MCF 10A (cell line): ENCODE results near the gene TMCO1. TPM values are rescaled to one million over a fixed set of nuclear protein-coding genes. Genes with fewer than 3 reads are reported as not detected.
A peak's percentile ranks its signal among the peaks of the same experiment; 100 is the strongest.

Experiments
- Bru-seq: library from RNA; stranded (reverse); fragments of 400-500 nt; gene quantifications from one replicate; lab custom pipeline; 2021; lab: Mats Ljungman, UMichigan
- BruChase-seq, 2 experiments: library from RNA; stranded (reverse); fragments of 400-500 nt; gene quantifications; one replicate each; lab custom pipeline; 2021; lab: Mats Ljungman, UMichigan
- BruUV-seq: library from RNA; stranded (reverse); fragments of 400-500 nt; replicated peaks from 2 replicates; lab custom pipeline; 2021; lab: Mats Ljungman, UMichigan
- CTCF ChIA-PET: fragments of 300-600 bp; sonication (Branson Sonifier 250); formaldehyde crosslinking; extraction: SDS; loops from one replicate; lab custom pipeline; 2021; ENCODE audit warnings: antibody characterized with exemption, inconsistent platforms; lab: Yijun Ruan, JAX
- POLR2A ChIA-PET: fragments of 300-600, 350-650 bp; sonication (Branson Sonifier 250); formaldehyde crosslinking; extraction: SDS; loops from one replicate; lab custom pipeline; 2020; ENCODE audit warnings: antibody characterized with exemption, inconsistent platforms; lab: Yijun Ruan, JAX
- DNase-seq: peaks from one replicate; pipeline ENCODE4 v3.0.0-alpha.2; 2018; ENCODE audit not compliant: unreplicated experiment
- H3K27ac Mint-ChIP-seq: one replicate; pipeline ENCODE4 v1.8.0; 2022; ENCODE audit warnings: mild to moderate bottlenecking, low read depth, mixed read lengths; ENCODE audit not compliant: unreplicated experiment
- H3K27me3 Mint-ChIP-seq: one replicate; pipeline ENCODE4 v1.8.0; 2022; ENCODE audit warnings: mixed read lengths; ENCODE audit not compliant: insufficient read depth, unreplicated experiment
- H3K36me3 Mint-ChIP-seq: one replicate; pipeline ENCODE4 v1.8.0; 2022; ENCODE audit warnings: mild to moderate bottlenecking, moderate library complexity, mixed read lengths; ENCODE audit not compliant: insufficient read depth, unreplicated experiment
- H3K4me1 Mint-ChIP-seq: one replicate; pipeline ENCODE4 v1.8.0; 2022; ENCODE audit warnings: mixed read lengths; ENCODE audit not compliant: insufficient read depth, unreplicated experiment
- H3K4me3 Mint-ChIP-seq: one replicate; pipeline ENCODE4 v1.8.0; 2022; ENCODE audit warnings: mild to moderate bottlenecking, moderate library complexity, mixed read lengths; ENCODE audit not compliant: unreplicated experiment
- H3K9me3 Mint-ChIP-seq: one replicate; pipeline ENCODE4 v1.8.0; 2022; ENCODE audit warnings: mixed read lengths; ENCODE audit not compliant: unreplicated experiment
- intact Hi-C: fragments of 100-400 bp; cut with micrococcal nuclease; formaldehyde crosslinking; loops from 2 replicates; pipeline ENCODE4 v1.14.1; 2022
- long read RNA-seq: library from polyadenylated mRNA; stranded (forward); transcript quantifications from one replicate; pipeline ENCODE4 v2.0.0, GENCODE V29; 2022
- total RNA-seq: library from RNA; stranded (reverse); gene quantifications from 2 replicates; pipeline ENCODE4 v1.2.3, GENCODE V29; 2022
- TF ChIP-seq, protein P1 (sequence below): fragments of 200-600 bp; IDR thresholded peaks from one replicate; pipeline ENCODE4 v1.8.0; 2022; ENCODE audit warnings: antibody characterized with exemption, mild to moderate bottlenecking; ENCODE audit not compliant: unreplicated experiment

The TMCO1 gene, protein sequence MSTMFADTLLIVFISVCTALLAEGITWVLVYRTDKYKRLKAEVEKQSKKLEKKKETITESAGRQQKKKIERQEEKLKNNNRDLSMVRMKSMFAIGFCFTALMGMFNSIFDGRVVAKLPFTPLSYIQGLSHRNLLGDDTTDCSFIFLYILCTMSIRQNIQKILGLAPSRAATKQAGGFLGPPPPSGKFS
- total RNA-seq (158 and 202 TPM in 2 replicates), Bru-seq, nascent RNA (percentile 73 among the genes with signal in this experiment), BruChase-seq, experiment 1, labeled RNA remaining after a 6-hour chase (percentile 78 among the genes with signal in this experiment), BruChase-seq, experiment 2, labeled RNA remaining after a 2-hour chase (percentile 69 among the genes with signal in this experiment)
- long read RNA-seq, full-length matches to known transcripts, result 406 of 430 reads
- long read RNA-seq, partial matches to known transcripts, result 2 of 430 reads
- long read RNA-seq, other reads (novel, unspliced or antisense), result 22 of 430 reads

GRCh38 chr1:165768513-165769394 is at the start of gene TMCO1:
TMCO1 (minus strand) TSS chr1:165768868; CDS start chr1:165768751, 117 bp downstream.
- Mint-ChIP-seq H3K27me3 (no peaks in the 10 kb centered on the region), H3K9me3 (no peaks in the 10 kb centered on the region), H3K4me1 (peaks cover 46% of the 10 kb centered on the region), H3K27ac (peak within 1 kb of the TSS; percentile 98), H3K36me3 (peaks cover 60% of the 10 kb centered on the region), H3K4me3 (peak within 1 kb of the TSS; percentile 95)
- POLR2A ChIA-PET, result interaction anchor here (0.6 to 4.5 kb wide), 50 partner anchors 9 to 1824 kb away, joined by 3 to 118 read pairs (median 4); partner anchors contain the start of genes ALDH9A1, MGST3, POGK and UCK2
- CTCF ChIA-PET, result interaction anchor here (0.5 to 7.3 kb wide), 24 partner anchors 12 to 310 kb away, joined by 3 to 53 read pairs (median 4); partner anchors contain the start of gene ALDH9A1
- peak; percentile 100 for DNase-seq
- TF ChIP-seq, protein P1, sequence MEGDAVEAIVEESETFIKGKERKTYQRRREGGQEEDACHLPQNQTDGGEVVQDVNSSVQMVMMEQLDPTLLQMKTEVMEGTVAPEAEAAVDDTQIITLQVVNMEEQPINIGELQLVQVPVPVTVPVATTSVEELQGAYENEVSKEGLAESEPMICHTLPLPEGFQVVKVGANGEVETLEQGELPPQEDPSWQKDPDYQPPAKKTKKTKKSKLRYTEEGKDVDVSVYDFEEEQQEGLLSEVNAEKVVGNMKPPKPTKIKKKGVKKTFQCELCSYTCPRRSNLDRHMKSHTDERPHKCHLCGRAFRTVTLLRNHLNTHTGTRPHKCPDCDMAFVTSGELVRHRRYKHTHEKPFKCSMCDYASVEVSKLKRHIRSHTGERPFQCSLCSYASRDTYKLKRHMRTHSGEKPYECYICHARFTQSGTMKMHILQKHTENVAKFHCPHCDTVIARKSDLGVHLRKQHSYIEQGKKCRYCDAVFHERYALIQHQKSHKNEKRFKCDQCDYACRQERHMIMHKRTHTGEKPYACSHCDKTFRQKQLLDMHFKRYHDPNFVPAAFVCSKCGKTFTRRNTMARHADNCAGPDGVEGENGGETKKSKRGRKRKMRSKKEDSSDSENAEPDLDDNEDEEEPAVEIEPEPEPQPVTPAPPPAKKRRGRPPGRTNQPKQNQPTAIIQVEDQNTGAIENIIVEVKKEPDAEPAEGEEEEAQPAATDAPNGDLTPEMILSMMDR, result no peak
- TSS peak; percentile 82 for BruUV-seq
- intact Hi-C loops, result loop anchor here (1.0 to 2.0 kb wide), 6 partner anchors 61 to 398 kb away; partner anchors contain the start of genes FAM78B and MGST3

- Mint-ChIP-seq H3K4me3 (no peak overlapping the region), H3K27me3 (no peaks in the 10 kb centered on the region), H3K9me3 (no peaks in the 10 kb centered on the region), H3K36me3 (no peaks in the 10 kb centered on the region), H3K27ac (no peak overlapping the region), H3K4me1 (no peaks in the 10 kb centered on the region)
- POLR2A ChIA-PET, result interaction anchor here (1.0 kb wide), 1 partner anchor 119 kb away, joined by 3 read pairs; the partner anchor contains the start of gene ALDH9A1
- BruUV-seq, result no TSS peak
- TF ChIP-seq, protein P1, result no peak
- DNase-seq, result no peak
- CTCF ChIA-PET, result interaction anchor here (0.6 to 1.3 kb wide), 2 partner anchors 10 to 87 kb away, joined by 3 to 5 read pairs; partner anchors contain the start of gene UCK2
- intact Hi-C loops, result no loop called here
Measured at GRCh38 chr1:165816826-165817497, 48.3 kb upstream of the TMCO1 start.

- H3K27ac Mint-ChIP-seq, result no peak overlapping the region
- no peaks in the 10 kb centered on the region for H3K27me3 Mint-ChIP-seq
- H3K9me3 Mint-ChIP-seq, result no peaks in the 10 kb centered on the region
- CTCF ChIA-PET, result interaction anchor here (0.6 to 1.4 kb wide), 4 partner anchors 11 to 100 kb away, joined by 3 to 5 read pairs (median 3); partner anchors contain the start of gene UCK2
- TF ChIP-seq, protein P1, result no peak
- no peaks in the 10 kb centered on the region for H3K4me1 Mint-ChIP-seq
- POLR2A ChIA-PET, result interaction anchor here (0.7 to 1.0 kb wide), 3 partner anchors 47 to 118 kb away, joined by 3 read pairs; partner anchors contain the start of gene ALDH9A1
- intact Hi-C loops, result no loop called here
- no peak for DNase-seq
- H3K36me3 Mint-ChIP-seq, result no peaks in the 10 kb centered on the region
- no peak overlapping the region for H3K4me3 Mint-ChIP-seq
- BruUV-seq, result no TSS peak
Measured at GRCh38 chr1:165816157-165816556, 47.5 kb upstream of the TMCO1 start.
